ENCODE data around the gene CAMTA1.

Gene CAMTA1

DNA sequence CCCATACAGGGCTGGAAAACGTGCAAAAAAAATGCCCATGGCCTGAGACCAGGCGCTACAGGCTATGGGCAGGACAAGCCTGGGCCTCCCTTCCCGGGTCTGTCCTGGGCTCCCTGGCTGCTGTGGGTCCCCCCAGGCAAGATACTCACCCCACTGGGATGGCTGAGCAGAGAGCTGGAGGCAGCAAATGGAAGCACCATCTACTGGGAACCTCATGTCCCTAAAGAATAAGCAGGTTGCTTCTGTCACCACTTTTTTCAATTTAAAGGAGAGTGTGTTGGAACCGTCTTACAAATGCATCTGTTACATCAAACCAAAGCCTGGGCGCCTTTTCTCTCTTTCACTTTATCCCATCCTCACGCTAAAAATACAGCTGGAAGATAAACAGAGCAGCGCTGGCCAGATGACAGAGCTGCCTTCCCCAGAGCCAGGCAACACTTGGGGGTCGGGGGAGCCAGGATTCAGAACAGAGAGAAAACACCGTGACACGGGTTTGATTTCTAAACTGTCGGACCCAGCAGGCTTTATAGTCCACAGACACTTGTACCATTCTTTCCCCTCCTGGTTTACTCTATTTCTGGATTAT lies 723.8 kb downstream of the CAMTA1 start:
- no peak for DNase-seq (ENCODE audit: low read depth, low spot score)

DNA sequence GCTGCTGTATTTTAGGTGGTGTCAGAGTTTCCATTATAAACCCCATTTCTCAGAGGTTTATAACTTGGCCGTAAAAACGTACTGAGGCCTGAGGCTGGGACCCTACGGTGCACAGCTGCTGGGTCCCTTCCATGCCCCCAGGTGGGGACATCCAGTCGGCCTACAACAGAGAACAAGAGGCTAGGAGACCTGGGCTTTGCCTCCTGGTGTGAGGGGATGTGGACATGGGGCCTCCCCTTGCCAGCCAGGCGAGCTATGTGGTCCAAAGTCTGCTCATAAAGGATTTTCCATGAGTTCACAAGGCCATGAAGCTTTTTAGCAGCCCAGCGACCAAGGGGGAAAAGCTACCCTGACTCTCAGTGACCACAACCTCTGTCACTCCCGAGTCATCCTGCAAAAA lies 724.3 kb downstream of the CAMTA1 start:
- DNase-seq (ENCODE audit: low read depth, low spot score), result no peak

DNA sequence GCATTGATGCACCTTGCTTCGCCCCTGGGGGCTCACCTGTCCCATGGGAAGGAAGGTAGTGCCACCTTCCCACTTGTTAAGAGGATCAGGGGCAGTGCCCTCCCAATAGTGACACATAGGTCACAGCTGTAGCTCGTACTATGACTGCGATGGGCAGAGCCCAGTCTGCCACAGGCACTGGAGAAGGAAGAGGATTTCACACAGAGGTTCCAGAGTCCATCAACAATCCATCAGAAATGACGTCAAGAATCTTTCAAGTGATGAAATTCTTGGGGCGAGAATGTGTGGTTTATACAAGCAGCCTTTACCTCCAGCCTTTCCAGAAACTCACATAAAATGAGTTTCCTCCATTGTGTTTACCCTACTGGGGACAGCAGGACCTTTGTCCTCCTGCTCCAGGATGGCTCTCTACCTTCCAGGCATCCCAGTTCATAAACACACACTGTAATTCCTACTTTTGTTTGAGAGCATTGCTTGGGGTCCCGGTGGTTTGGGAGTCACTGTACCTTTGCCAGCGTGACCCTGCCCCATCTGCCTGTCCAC lies 725.2 kb downstream of the CAMTA1 start:
- no peak for DNase-seq (ENCODE audit: low read depth, low spot score)

DNA sequence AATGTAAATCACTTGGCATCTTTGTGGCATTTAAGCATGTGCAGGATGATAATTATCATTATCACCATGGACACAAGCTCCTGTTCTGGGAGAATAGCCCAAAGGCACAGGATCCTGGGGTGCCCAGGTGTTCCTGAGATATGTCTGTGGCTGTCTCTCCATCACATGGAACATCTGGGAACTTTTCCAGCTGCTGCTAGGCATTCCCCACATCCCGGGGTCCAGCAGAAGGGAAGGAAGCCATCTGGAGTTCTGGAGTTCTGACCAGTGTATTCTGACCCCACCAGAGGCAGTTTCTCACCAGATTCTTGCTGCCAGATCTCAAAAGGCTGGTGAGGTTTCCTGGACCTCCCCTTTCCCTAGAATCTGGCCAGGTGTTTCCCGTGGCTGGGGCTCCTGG lies 726.1 kb downstream of the CAMTA1 start:
- no peak for DNase-seq (ENCODE audit: low read depth, low spot score)

DNA sequence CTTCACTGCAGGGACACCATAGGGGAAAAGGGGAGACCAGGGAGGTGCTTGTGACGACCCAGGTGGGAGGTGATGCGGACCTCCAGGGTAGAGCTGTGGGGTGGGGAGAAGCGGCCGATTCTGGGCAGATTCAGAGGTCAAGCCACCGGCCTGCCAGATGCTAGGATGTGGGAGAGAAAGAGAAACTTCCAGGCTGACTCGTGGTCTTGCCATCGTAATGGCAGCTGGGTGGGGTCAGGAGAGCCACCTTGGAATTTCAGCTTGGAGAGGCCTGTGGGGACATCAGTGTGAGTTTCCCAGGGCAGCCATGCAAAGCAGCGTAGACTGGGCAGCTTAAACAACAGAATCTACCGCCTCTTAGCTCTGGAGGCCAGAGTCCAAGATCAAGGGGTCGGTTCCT lies 727.8 kb downstream of the CAMTA1 start:
- DNase-seq (ENCODE audit: low read depth, low spot score), result no peak

DNA sequence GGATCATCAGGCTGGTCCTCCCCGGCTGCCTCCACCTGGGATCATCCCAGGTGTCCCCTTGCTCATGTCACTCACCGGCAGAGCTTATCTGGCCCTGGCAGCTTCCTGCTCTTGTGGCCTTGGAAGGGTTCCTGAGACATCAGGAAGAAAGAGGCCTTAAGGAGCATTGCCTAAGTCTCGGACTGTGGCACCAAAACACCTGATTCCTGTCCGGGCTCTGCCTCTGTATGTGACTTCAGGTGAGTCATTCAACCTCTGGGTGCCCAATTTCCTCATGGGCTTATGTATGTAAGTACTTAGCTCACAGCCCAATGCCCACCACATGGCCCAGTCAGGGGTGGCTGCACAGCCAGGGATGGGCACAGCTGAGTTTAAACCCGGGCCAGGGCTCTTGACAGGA lies 729.9 kb downstream of the CAMTA1 start:
- no peak for DNase-seq (ENCODE audit: low read depth, low spot score)

DNA sequence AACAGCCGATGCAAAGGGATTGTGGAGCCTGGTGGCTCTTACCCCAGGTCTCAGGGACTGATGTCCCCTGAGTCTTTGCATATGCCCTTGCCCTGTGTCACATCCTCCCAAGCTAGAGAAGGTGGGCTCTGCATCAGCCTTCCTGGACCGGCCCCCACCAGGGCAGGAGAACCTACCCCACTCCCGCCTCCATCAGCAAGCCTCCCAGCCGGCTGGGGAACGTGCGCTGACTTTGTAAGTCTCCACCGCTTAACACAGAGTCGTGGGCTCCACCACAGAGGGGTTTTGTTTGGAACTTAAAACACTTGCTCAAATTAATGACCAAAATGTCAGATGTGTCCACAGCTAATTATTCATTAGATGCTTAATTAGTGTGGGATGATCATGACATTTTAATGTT lies 730.6 kb downstream of the CAMTA1 start:
- no peak for DNase-seq (ENCODE audit: low read depth, low spot score)

DNA sequence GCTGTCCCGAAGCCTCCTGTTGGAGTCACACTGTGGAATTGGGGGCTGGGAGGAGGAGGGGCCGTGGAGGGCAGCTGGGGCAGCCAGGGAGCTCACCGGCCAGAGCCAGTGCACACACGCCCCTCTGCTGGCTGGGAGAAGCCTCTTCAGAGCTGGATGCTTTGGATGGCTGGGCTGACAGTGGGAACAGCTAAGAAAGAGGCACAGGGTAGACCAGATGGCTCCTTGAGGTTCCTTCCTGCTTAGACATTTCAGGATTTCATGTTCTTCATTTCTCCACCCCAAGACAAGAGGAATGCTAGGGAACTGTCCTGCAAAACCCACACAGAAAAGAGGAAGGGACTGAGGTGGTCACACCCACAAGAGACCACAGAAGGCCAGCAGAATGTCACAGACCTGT lies 731.1 kb downstream of the CAMTA1 start:
- no peak for DNase-seq (ENCODE audit: low read depth, low spot score)

DNA sequence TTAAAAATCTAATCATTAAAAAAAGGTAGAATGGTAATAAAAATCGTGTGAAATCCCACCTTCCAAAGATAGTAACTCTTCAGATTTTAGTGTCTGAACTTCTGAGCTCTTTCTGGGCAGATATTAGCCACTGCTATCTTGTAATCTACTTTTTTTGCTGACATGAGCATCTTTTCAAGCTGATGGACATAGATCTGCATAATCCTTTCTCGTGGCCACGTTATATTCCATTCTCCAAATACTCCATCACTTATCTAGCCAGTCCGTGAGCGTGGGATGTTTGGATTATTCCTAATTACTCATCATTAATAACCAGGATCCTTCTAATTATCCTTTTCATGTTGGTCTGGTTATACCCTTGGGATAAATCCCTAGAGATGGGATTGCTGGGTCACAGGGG lies 731.7 kb downstream of the CAMTA1 start:
- no peak for DNase-seq (ENCODE audit: low read depth, low spot score)

DNA sequence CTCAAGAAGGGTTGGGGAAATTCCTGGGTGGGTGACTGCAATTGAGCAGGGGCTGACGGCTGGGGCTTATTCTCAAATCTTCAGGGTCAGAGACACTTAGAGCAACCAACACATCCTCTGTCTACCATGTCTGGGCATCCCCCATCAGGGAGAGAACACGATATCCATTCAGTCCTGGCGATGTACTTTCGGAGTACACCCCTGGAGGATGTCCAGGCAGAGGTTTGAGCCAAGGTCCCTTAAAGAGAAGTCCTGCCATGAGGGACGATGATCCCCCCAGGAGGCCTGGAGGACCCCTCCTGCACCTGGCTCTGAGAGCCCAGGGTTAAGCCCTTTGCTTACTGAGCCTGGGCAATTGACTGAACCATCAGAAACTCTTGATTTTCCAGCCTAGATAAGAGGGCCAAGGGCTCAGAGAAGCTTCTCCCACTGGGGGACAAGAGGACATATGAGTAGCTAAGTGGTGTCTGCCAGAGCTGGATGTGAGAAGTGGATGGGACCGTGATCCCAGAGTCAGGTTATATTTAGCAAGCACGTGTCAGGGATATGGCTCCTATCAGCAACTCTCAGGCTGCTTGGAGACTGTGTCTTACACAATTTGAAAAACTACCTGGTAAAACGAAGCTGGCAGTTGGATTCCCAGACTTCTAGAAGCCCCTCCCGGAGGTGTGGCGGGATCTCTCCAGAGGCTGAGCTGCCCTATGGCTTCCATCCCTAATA lies 732.5 kb downstream of the CAMTA1 start:
- DNase-seq (ENCODE audit: low read depth, low spot score), result no peak

DNA sequence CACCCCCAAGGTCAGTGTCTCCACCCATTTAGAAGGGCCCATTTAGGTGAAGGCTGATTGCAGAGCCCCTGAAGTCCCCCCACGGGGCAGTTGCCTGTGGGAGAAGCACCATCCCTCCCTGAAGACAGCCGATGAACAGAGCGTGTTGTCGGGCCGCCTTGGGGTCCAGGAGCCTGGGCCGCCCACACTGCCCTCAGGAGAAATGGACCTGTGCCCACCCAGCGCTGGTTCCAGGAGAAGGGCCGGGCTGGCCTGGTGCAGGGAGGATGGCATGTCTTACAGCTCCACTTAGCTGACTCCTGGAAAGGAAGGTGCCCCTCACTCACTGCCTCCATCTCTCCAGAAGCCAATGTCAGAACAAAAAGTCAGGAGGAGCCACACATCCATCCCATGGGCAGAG lies 733.2 kb downstream of the CAMTA1 start:
- DNase-seq (ENCODE audit: low read depth, low spot score), result no peak

DNA sequence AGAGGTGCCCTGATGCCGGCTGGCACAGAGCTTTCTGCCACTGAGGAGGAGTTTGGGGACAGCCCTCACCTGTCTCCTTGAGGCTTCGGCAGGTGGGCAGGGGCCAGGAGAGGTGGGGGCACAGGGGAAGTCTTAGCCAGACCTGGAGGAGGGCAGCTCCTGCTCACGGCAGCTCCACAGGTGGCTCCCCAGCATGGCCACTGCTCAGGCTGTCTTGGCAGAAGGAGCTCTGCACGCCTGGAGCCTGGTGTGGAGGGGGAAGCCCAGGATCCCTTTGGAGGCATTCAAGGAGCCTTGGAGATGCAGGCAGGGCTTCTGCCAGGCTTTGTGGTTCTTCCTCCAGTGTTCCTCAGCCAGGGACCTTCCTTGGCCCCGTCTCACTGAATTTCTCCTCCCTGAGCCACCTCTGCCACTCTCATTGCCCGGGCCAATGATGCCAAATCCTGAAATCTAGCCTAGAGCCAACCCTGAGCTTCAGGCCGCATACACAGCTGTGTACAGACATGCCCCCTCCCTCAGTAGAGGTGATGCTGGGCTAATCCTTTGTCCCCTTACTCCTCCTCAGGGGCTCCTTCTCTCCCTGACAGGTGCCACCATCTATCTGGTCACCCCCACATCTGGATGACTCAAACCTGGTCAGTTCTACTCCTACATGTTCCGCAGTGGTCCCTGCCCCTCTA lies 734.1 kb downstream of the CAMTA1 start:
- no peak for DNase-seq (ENCODE audit: low read depth, low spot score)

DNA sequence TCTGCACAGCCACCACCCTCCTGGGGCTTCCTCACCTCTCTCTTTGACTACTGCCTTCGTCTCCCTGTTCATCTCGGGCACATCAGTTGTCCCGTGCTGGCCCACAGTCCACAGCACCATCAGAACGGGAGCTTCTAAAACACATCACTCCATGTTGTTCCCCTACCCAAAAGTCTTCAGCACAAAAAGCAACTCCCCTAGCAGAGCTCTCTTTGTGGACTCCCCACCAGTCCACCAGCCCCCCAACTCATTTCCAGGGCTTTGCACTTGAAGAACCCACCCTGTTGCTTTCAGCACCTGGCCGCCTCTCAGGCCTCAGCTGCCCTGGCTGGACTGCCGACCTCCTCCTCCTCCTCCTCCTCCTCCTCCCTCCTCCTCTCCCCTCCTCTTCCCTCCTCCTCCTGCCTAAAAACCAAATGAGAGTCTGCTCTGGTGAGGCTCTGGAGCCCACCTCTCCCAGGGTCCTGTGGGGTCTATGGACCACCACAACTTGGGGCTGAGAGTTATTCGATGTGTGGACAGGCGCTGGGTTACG lies 734.7 kb downstream of the CAMTA1 start:
- no peak for DNase-seq (ENCODE audit: low read depth, low spot score)

DNA sequence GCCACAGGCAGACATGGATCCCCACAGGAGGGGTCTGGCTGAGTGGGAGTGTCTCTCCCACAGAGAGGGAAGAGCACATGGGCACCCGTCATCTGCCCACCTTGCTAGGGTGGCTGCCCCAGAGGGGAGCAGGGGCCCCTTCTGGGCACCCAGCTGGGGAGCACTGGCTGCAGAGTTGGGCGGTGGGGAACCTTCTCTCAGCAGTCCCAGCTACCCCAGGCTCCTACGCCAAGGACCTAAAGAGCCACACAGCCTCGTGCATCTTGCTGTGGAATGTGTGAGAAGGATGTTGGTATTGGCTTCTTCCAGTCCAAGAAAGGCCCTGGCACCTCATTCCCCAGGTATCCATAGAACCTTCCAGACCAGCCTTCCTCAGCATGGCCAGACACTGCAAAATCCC lies 735.2 kb downstream of the CAMTA1 start:
- DNase-seq (ENCODE audit: low read depth, low spot score), result no peak

DNA sequence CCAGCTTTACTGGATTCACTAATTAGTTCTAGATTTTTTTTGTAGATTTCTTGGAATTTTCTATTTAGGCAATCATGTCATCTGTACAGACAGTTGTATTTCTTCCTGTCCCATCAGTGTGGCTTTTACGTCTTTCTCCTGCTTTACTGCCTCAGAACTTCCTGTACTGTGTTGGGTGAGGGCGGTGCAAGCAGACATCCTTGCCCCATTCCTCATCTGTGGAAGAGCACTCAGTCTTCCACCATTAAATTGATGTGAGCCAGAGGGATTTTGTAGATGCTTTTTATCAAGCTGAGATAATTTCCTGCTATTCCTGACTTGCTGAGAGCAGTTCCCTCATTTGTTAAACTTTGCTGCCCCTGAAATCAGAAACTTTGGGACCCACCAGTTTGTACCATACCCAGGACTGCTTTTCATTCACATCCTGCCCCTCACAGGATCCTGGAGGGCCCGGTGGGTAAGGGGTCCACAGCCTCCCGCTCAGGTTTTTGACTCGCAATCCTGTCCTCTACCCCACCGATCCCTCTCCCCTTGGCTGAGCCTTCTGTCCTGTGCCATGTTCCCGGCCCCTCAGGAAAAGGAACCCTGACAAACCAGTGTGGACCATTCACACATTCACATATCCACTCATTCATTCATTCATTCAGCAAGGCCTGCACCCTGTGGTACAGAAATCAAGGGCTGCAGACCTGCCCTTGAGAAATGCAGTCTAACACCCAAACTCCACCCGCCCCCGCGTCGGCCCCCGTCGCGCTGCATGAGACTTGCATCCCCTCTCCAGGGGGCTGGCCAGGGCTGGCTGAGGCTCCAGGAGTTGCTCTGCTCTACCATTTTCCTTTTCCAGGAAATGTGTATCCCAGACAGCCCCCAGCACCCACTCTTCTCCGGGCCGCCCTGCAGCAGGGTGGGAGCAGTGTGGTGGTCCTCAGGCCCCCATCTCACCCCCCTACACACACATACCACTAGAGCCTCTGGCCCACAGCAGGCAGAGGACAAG lies 739.4 kb downstream of the CAMTA1 start:
- DNase-seq (ENCODE audit: low read depth, low spot score), result no peak

DNA sequence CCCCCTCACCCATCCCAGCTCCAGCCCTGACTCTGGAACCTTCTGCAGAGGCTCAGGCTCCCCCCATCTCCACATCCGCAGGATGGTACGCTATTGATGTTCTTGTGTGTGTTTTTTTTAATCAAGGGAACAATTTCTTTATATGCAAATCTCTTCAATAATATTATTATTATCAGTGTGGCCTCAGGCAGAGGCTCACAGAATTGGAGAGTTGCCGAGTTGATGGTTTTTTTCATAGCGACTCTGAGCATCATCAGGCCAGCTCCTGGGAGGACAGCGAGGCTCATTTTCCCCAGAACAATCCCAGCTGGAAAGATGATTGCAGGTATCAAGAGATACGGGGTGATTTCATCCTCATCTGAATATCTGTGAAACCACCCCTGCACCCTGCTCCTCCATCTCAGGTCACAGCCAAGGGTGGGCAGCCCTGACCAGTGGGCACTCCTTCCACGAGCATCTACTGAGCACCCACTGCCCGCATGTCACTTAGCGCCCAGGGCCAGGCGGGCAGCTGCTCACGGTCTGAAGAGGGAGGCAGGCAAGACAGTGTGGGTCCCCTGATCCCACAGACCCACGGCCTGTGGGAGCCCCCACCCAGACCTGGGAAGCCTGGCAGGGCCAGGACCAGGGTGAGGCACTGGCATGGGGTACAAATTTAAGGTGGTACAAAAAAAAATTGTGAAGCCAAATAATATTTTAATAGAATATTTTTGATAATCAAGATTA lies 740.2 kb downstream of the CAMTA1 start:
- DNase-seq (ENCODE audit: low read depth, low spot score), result no peak

DNA sequence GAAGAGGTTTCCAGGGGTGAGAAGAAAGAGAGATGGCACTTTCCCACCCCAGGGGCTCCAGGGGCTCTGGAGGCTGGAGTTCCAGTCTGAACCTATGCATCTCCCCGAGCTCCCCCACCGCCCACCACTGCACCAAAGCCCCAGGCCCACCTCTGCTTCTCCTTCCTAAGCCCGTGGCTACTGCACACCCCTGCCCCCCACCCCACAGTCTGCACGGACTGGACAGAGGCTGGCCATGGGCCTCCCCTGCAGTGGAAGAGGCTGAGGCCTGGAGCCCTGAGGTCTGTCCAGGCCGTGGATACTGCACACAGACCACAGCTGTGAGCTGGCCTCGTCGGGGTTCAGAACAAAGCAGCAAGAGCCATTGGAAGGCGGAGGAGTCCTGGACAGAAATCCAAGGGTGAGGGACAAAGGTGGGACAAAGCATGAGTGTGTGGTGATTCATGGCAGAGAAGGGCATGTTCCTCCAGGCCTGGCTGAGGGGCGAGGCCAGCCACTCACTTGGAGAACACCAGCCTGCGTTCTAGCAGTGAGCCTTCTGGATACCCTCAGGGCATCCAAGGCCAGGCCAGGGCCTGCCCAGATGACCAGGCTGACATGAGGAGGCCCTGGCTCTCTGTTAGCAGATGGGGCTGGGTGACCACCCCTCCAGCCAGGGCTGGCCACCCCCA lies 741.1 kb downstream of the CAMTA1 start:
- DNase-seq (ENCODE audit: low read depth, low spot score), result no peak

DNA sequence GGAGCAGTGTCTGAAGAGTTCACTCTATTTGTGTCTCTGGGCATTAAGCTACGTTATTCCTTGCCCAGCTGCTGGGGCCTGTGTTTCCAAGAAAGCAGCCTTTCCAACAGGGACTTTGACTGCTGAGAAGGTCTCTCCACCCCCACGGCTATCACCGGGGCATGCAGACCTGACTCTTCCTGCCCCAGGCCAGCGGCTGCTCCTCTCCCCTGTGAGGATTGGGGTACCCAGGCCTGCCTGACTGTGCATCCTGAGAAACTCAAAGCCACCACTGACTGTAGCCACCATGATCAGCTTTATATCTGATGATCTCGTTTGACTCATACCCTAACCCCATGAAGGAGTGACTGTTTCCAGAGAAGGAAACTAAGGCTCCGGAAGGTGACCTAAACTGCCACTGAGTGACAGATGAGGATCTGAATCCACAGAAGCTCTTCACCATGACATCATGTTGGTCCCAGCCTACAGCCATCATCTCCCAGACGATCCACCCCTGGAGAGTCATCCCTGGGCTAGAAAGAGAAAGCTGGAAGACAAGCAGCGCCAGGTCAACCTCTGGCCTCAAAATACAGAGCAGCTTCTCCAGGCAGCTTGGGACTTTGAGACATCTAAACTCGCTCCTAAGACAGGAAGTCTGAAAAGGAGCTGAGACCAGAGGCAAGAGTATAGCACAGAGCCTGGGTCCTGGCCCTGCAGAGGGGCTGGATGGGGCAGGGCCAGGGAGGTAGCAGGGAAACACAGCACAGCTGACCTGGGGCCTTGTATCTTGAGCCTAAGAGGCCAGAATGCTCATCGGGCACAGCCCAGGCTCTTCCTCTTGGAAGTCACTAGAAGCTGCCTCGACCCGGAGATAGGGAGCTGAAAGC lies 741.8 kb downstream of the CAMTA1 start:
- DNase-seq (ENCODE audit: low read depth, low spot score), result no peak

DNA sequence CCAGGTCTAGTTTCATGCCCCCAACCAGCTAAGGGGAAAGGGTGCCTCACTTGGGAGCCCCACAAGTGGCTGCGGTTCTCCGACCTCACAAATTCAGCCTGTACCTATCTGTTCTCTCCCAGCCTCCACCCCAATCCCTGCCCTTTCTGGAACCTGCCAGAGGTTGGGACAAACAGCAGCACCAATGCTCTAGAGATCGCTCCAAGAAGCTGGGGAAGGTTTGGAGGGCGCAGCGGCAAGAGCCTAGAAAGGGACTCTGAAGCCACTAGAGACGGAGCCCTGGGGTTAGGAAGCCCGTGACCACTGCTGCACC lies 742.4 kb downstream of the CAMTA1 start:
- DNase-seq (ENCODE audit: low read depth, low spot score), result no peak

Measured in iPS DF 19.7 (cell line).